ENCODE results near the gene GXYLT1. TPM values are rescaled to one million over a fixed set of nuclear protein-coding genes. Genes with fewer than 3 reads are reported as not detected.

GXYLT1 gene
- total and polyA plus RNA-seq, 11 donors, result 1.4 to 8.3 (median 4.8) TPM

GRCh38 chr12:42187799-42188198 lies 43.1 kb upstream of the GXYLT1 start:
- Histone ChIP-seq H3K36me3 (peaks cover 0 to 31% (median 20%) of the 10 kb centered on the region in 9 donors), H3K9me3 (no peaks in the 10 kb centered on the region), H3K27ac (no peak overlapping the region), H3K4me1 (peaks cover 0 to 19% (median 6%) of the 10 kb centered on the region in 12 donors), H3K27me3 (no peaks in the 10 kb centered on the region), H3K4me3 (no peak overlapping the region)
- ATAC-seq (no peak), DNase-seq (no peak)
- intact Hi-C loops (cut with DNase I), result no loop called here
- TF ChIP-seq CTCF (IDR thresholded peaks at IDR 0.05), result no peak
- TF ChIP-seq POLR2A (IDR thresholded peaks at IDR 0.05), result no peak
- 54 to 91% (median 77%) methylated on average over 2 of the region's 2 CpGs for WGBS, 4 donors

GRCh38 chr12:42186793-42187192 lies 42.1 kb upstream of the GXYLT1 start:
- no peak overlapping the region for H3K27ac ChIP-seq
- TF ChIP-seq POLR2A (IDR thresholded peaks at IDR 0.05), result no peak
- no peak for TF ChIP-seq CTCF (IDR thresholded peaks at IDR 0.05)
- DNase-seq, result no peak
- H3K4me1 ChIP-seq, result peaks cover 0 to 22% (median 9%) of the 10 kb centered on the region in 12 donors
- H3K9me3 ChIP-seq, result no peaks in the 10 kb centered on the region
- peaks cover 0 to 22% (median 10%) of the 10 kb centered on the region in 9 donors for H3K36me3 ChIP-seq
- H3K27me3 ChIP-seq, result no peaks in the 10 kb centered on the region
- no peak overlapping the region for H3K4me3 ChIP-seq
- no peak for ATAC-seq
- intact Hi-C loops (cut with DNase I), result no loop called here
- 86 to 92% (median 89%) methylated on average over 2 of the region's 2 CpGs for WGBS, 4 donors

GRCh38 chr12:42182394-42182793 lies 37.7 kb upstream of the GXYLT1 start:
- H3K27me3 ChIP-seq, result no peaks in the 10 kb centered on the region
- TF ChIP-seq POLR2A (IDR thresholded peaks at IDR 0.05) (no peak), CTCF (IDR thresholded peaks at IDR 0.05) (no peak)
- ATAC-seq, result no peak
- no peak for DNase-seq
- H3K36me3 ChIP-seq, result peaks cover 0 to 16% (median 5%) of the 10 kb centered on the region in 9 donors
- no peak overlapping the region for H3K4me3 ChIP-seq
- no peak overlapping the region for H3K27ac ChIP-seq
- H3K4me1 ChIP-seq, result peaks cover 0 to 33% (median 13%) of the 10 kb centered on the region in 12 donors
- WGBS, 4 donors, result 44 to 70% (median 62%) methylated on average over 2 of the region's 2 CpGs
- intact Hi-C loops (cut with DNase I), result no loop called here
- no peaks in the 10 kb centered on the region for H3K9me3 ChIP-seq

- Histone ChIP-seq H3K4me3 (no peak overlapping the region), H3K4me1 (peaks cover 0 to 33% (median 13%) of the 10 kb centered on the region in 12 donors), H3K27ac (peak overlapping the region in 3 of 12 donors; percentile 18 to 43 (median 20)), H3K36me3 (peaks cover 0 to 21% (median 5%) of the 10 kb centered on the region in 9 donors), H3K27me3 (no peaks in the 10 kb centered on the region), H3K9me3 (no peaks in the 10 kb centered on the region)
- TF ChIP-seq CTCF (IDR thresholded peaks at IDR 0.05), result no peak
- no peak for TF ChIP-seq POLR2A (IDR thresholded peaks at IDR 0.05)
- ATAC-seq (peak; percentile 46 to 63 (median 54)), DNase-seq (no peak)
- 67 to 81% (median 74%) methylated on average over 2 of the region's 2 CpGs for WGBS, 4 donors
- intact Hi-C loops (cut with DNase I), result no loop called here
Observed at GRCh38 chr12:42180990-42181596, 36.4 kb upstream of the GXYLT1 start.

Data from heart left ventricle (tissue), 16 donors.